Measurements from ENCODE around the gene SETD7. TPM values are rescaled to one million over a fixed set of nuclear protein-coding genes. Genes with fewer than 3 reads are reported as not detected.

The SETD7 gene
- total RNA-seq, 1 donor from 2014 or later = 11.1 TPM

DNA sequence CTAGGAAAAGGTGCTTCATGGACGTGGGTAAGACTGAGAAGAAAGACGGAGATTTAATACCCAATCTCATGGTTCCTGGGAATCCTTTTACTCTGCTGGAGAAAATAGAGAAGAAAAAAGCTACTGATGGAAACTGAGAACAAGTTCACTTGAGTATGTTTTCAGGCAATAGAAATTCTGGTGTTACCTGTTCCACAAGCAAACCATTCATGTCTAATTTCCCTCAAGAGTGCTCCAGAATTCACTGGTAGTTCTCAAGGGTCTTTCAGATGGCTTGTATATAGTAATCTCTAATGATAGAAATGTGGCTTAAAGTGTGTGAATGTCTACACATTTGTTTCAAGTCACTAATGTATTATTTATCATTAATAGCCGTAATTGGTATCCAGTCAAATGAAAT lies 22.5 kb downstream of the SETD7 start:
- no peak for DNase-seq
- ChIA-PET POLR2A (no interaction called here), CTCF (interaction anchor here (1.4 kb wide), 1 partner anchor 503 kb away, joined by 3 read pairs; no protein-coding TSS in a partner anchor)
- no peaks in the 10 kb centered on the region for H3K9me3 Mint-ChIP-seq
- intact Hi-C loops (cut with micrococcal nuclease) = no loop called here
- no peak for ATAC-seq (ENCODE audit: low read depth)
- no peaks in the 10 kb centered on the region for H3K27me3 Mint-ChIP-seq
- no peak overlapping the region for H3K4me3 Mint-ChIP-seq
- H3K27ac Mint-ChIP-seq = no peak overlapping the region
- peaks cover 36% of the 10 kb centered on the region for H3K36me3 Mint-ChIP-seq (ENCODE audit: low read depth)
- peaks cover 3% of the 10 kb centered on the region for H3K4me1 Mint-ChIP-seq
- TF ChIP-seq, protein P1, sequence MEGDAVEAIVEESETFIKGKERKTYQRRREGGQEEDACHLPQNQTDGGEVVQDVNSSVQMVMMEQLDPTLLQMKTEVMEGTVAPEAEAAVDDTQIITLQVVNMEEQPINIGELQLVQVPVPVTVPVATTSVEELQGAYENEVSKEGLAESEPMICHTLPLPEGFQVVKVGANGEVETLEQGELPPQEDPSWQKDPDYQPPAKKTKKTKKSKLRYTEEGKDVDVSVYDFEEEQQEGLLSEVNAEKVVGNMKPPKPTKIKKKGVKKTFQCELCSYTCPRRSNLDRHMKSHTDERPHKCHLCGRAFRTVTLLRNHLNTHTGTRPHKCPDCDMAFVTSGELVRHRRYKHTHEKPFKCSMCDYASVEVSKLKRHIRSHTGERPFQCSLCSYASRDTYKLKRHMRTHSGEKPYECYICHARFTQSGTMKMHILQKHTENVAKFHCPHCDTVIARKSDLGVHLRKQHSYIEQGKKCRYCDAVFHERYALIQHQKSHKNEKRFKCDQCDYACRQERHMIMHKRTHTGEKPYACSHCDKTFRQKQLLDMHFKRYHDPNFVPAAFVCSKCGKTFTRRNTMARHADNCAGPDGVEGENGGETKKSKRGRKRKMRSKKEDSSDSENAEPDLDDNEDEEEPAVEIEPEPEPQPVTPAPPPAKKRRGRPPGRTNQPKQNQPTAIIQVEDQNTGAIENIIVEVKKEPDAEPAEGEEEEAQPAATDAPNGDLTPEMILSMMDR (IDR thresholded peaks at IDR 0.05) = no peak

DNA sequence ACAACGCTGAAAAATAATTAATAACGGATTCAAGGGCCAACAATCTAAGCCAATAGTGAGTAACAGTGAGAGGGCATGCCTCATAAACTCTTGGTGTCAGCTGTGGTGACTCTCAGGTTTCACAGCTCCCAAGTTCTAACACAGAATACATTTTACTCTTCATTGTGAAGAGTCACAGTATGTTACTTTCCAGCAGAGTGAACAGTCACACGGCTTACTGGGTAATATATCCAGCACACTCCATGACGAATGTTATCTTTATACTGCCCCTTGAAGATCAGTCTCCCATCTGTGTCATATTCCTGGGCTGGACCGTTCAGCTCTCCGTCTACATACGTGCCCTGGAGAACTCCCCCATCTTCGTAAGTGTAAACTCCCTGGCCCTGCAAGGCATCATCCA lies 23.1 kb downstream of the SETD7 start:
- no peaks in the 10 kb centered on the region for H3K9me3 Mint-ChIP-seq
- H3K27me3 Mint-ChIP-seq = no peaks in the 10 kb centered on the region
- intact Hi-C loops (cut with micrococcal nuclease) = no loop called here
- no peak for DNase-seq
- ChIA-PET CTCF (interaction anchor here (1.4 kb wide), 1 partner anchor 502 kb away, joined by 3 read pairs; no protein-coding TSS in a partner anchor), POLR2A (no interaction called here)
- TF ChIP-seq, protein P1 (IDR thresholded peaks at IDR 0.05) = no peak
- H3K27ac Mint-ChIP-seq = no peak overlapping the region
- H3K4me1 Mint-ChIP-seq = peaks cover 3% of the 10 kb centered on the region
- H3K36me3 Mint-ChIP-seq (ENCODE audit: low read depth) = peaks cover 41% of the 10 kb centered on the region
- no peak for ATAC-seq (ENCODE audit: low read depth)
- no peak overlapping the region for H3K4me3 Mint-ChIP-seq

DNA sequence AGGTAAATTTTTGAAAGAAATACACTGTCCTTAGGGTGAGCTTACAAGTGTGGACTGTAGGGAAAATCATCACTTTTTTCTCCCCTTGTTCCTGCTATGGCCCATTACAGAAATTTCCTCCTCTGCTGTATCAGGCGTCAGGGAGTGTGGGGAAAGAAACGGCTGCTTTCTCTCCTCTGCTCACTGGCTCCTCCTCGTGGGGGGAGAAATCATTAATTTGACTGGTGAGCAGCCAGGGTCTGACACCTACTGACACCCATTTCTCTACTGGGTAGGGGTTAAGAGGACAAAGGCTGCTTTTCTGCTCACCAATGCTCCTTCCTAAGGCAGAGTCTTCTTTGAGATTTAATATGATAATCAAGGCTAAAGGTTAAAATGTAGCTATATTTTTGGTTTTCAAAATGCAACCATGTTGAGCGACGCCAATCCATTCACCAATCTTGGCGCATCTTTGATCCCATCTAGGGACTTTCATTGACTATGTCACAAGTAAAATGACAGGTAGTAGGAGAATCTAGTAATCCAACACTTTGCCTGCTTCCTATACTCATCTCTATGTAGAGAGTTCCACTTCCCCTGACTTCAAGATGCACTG lies 25.1 kb downstream of the SETD7 start:
- H3K27ac Mint-ChIP-seq = no peak overlapping the region
- H3K36me3 Mint-ChIP-seq (ENCODE audit: low read depth) = peaks cover 54% of the 10 kb centered on the region
- peaks cover 4% of the 10 kb centered on the region for H3K4me1 Mint-ChIP-seq
- DNase-seq = peak; percentile 19
- ChIA-PET POLR2A (no interaction called here), CTCF (interaction anchor here (1.0 to 2.6 kb wide), 4 partner anchors 73 to 500 kb away, joined by 3 to 20 read pairs (median 4); no protein-coding TSS in a partner anchor)
- peak; percentile 60 for ATAC-seq (ENCODE audit: low read depth)
- intact Hi-C loops (cut with micrococcal nuclease) = loop anchor here (1.0 to 2.0 kb wide), 6 partner anchors 26 to 501 kb away; partner anchors contain the start of gene SETD7
- H3K27me3 Mint-ChIP-seq = no peaks in the 10 kb centered on the region
- no peaks in the 10 kb centered on the region for H3K9me3 Mint-ChIP-seq
- H3K4me3 Mint-ChIP-seq = no peak overlapping the region
- TF ChIP-seq, protein P1 (IDR thresholded peaks at IDR 0.05) = no peak

DNA sequence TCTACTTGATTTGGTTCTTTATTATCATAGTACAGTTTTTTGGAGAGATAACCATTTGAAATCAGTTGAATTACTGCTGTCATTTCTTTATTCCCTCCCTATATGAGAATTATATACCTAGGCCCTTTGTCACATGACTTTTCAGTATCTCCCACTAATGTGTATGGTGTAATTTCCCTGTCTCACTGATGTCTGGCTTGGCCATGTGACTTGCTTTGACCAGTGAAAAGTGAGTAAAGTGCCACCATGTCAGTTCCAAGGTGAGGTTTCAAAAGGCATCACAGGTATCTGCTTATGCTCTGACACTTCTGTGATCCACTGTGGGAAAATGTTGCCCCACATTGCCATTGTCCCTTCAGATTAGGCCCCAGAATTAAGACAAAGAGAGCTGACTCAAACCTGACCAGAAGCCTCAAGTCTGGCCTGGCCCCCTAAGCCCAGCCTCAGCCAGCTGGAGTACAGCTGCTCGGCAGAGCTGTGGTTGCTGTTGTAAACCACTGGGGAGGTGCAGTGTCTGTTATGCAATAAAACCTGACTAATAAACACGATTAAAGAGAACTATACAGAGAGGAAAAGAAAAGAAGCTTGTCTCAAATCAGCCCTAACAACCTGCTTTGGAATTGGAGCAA lies 27.5 kb downstream of the SETD7 start:
- no peak overlapping the region for H3K27ac Mint-ChIP-seq
- intact Hi-C loops (cut with micrococcal nuclease) = no loop called here
- H3K9me3 Mint-ChIP-seq = no peaks in the 10 kb centered on the region
- H3K4me3 Mint-ChIP-seq = no peak overlapping the region
- no peaks in the 10 kb centered on the region for H3K27me3 Mint-ChIP-seq
- DNase-seq (no peak), ATAC-seq (ENCODE audit: low read depth) (no peak)
- peaks cover 12% of the 10 kb centered on the region for H3K4me1 Mint-ChIP-seq
- POLR2A ChIA-PET = no interaction called here
- TF ChIP-seq, protein P1 (IDR thresholded peaks at IDR 0.05) = no peak
- peaks cover 67% of the 10 kb centered on the region for H3K36me3 Mint-ChIP-seq (ENCODE audit: low read depth)
- CTCF ChIA-PET = interaction anchor here (1.0 to 1.2 kb wide), 3 partner anchors 112 to 498 kb away, joined by 3 to 5 read pairs (median 4); no protein-coding TSS in a partner anchor

DNA sequence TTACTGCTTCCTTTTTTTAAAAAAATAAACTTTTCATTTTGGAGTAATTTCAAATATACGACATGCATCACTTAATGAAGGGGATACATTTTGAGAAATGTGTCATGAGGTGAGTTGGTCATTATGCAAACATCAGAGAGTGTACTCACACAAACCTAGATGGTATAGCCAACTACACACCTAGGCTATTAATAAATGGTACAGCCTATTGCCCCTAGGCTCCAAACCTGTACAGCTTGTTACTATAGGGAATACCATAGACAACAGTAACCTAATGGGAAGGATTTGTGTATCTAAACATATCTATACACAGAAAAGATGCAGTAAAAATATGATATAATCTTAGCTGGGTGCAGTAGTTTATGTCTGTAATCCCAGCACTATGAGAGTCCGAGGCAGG lies 29.1 kb downstream of the SETD7 start:
- no peak for DNase-seq
- intact Hi-C loops (cut with micrococcal nuclease) = no loop called here
- H3K9me3 Mint-ChIP-seq = no peaks in the 10 kb centered on the region
- no peak for ATAC-seq (ENCODE audit: low read depth)
- ChIA-PET POLR2A (no interaction called here), CTCF (interaction anchor here (1.2 kb wide), 1 partner anchor 497 kb away, joined by 4 read pairs; no protein-coding TSS in a partner anchor)
- peaks cover 68% of the 10 kb centered on the region for H3K36me3 Mint-ChIP-seq (ENCODE audit: low read depth)
- no peak overlapping the region for H3K27ac Mint-ChIP-seq
- H3K4me1 Mint-ChIP-seq = peaks cover 12% of the 10 kb centered on the region
- no peak overlapping the region for H3K4me3 Mint-ChIP-seq
- no peaks in the 10 kb centered on the region for H3K27me3 Mint-ChIP-seq
- TF ChIP-seq, protein P1 (IDR thresholded peaks at IDR 0.05) = no peak

Measured in activated B cell treated with CpG ODN at 0.5 μM for 24 hours (primary cell).